Neutrophil (primary cell): ENCODE measurements around the gene RAD9B.
A peak's percentile ranks its signal among the peaks of the same experiment; 100 is the strongest.

Source experiments
- H3K27ac ChIP-seq: fragments of 200-600 bp; sonication (generic); 2 replicates; pipeline ENCODE4 v1.5.1; 2016; ENCODE audit warnings: mild to moderate bottlenecking, moderate library complexity
- H3K27me3 ChIP-seq: fragments of 200-600 bp; sonication (generic); 2 replicates; pipeline ENCODE4 v1.6.0; 2016; ENCODE audit warnings: mild to moderate bottlenecking
- H3K36me3 ChIP-seq: fragments of 200-600 bp; sonication (generic); 2 replicates; pipeline ENCODE4 v1.5.1; 2017
- H3K4me1 ChIP-seq, 2 experiments: fragments of 200-600 bp in 1 of 2; sonication (generic) in 1 of 2; 1 replicate in 1 of 2; 2 replicates in 1 of 2; pipeline versions ENCODE4 v1.5.1 to v1.6.1; 2013 to 2016; ENCODE audit warnings: low read depth in 1 of 2, low read length in 1 of 2, mild to moderate bottlenecking in 1 of 2, moderate library complexity in 1 of 2; ENCODE audit not compliant: control insufficient read depth in 1 of 2, insufficient read depth in 1 of 2
- H3K4me3 ChIP-seq, 2 experiments: fragments of 200-600 bp in 1 of 2; sonication (generic) in 1 of 2; 1 replicate in 1 of 2; 2 replicates in 1 of 2; pipeline ENCODE4 v1.5.1; 2013 to 2016; ENCODE audit warnings: low read depth in 1 of 2, low read length in 1 of 2, mild to moderate bottlenecking in 1 of 2, moderate library complexity in 1 of 2
- H3K9me3 ChIP-seq: fragments of 200-600 bp; sonication (generic); 2 replicates; pipeline ENCODE4 v1.5.1; 2016
- CTCF ChIP-seq: fragments of 200-600 bp; sonication (generic); IDR thresholded peaks from 2 replicates; pipeline ENCODE4 v1.5.1; 2016; ENCODE audit warnings: antibody characterized with exemption

The RAD9B gene

GRCh38 chr12:110546339-110546738 lies 44.2 kb downstream of the RAD9B start:
- Histone ChIP-seq H3K4me1 (peaks cover 0 to 3% of the 10 kb centered on the region in 2 experiments), H3K27ac (no peak overlapping the region), H3K9me3 (no peaks in the 10 kb centered on the region), H3K36me3 (peaks cover 48% of the 10 kb centered on the region), H3K4me3 (no peak overlapping the region), H3K27me3 (no peaks in the 10 kb centered on the region)
- no peak for TF ChIP-seq CTCF

GRCh38 chr12:110547090-110547489 lies 45.0 kb downstream of the RAD9B start:
- TF ChIP-seq CTCF, result no peak
- H3K4me3 ChIP-seq, result no peak overlapping the region
- no peaks in the 10 kb centered on the region for H3K27me3 ChIP-seq
- H3K4me1 ChIP-seq, result peaks cover 0 to 3% of the 10 kb centered on the region in 2 experiments
- H3K27ac ChIP-seq, result no peak overlapping the region
- H3K9me3 ChIP-seq, result no peaks in the 10 kb centered on the region
- peaks cover 50% of the 10 kb centered on the region for H3K36me3 ChIP-seq

- no peak for TF ChIP-seq CTCF
- H3K4me3 ChIP-seq, result no peak overlapping the region
- peak overlapping the region; percentile 18 for H3K27ac ChIP-seq
- H3K27me3 ChIP-seq, result no peaks in the 10 kb centered on the region
- no peaks in the 10 kb centered on the region for H3K9me3 ChIP-seq
- H3K4me1 ChIP-seq, result peaks cover 0 to 5% of the 10 kb centered on the region in 2 experiments
- peaks cover 44% of the 10 kb centered on the region for H3K36me3 ChIP-seq
These were observed 46.5 kb downstream of the RAD9B start for GRCh38 chr12:110548678-110549077.

- peaks cover 34% of the 10 kb centered on the region for H3K36me3 ChIP-seq
- H3K27me3 ChIP-seq, result no peaks in the 10 kb centered on the region
- TF ChIP-seq CTCF, result no peak
- no peak overlapping the region for H3K27ac ChIP-seq
- peaks cover 0 to 6% of the 10 kb centered on the region in 2 experiments for H3K4me1 ChIP-seq
- no peaks in the 10 kb centered on the region for H3K9me3 ChIP-seq
- no peak overlapping the region for H3K4me3 ChIP-seq
These were observed 47.6 kb downstream of the RAD9B start for GRCh38 chr12:110549716-110550115.

- Histone ChIP-seq H3K9me3 (no peaks in the 10 kb centered on the region), H3K36me3 (peaks cover 22% of the 10 kb centered on the region), H3K4me3 (no peak overlapping the region), H3K27ac (no peak overlapping the region), H3K27me3 (no peaks in the 10 kb centered on the region), H3K4me1 (peaks cover 11 to 16% of the 10 kb centered on the region in 2 experiments)
- TF ChIP-seq CTCF, result no peak
These were observed 48.9 kb downstream of the RAD9B start for GRCh38 chr12:110550981-110551380.
